ENCODE data around the gene RFNG. TPM values are rescaled to one million over a fixed set of nuclear protein-coding genes. Genes with fewer than 3 reads are reported as not detected.

RFNG gene
- total RNA-seq, 1 donor from 2014 or later: 13.6 TPM

DNA sequence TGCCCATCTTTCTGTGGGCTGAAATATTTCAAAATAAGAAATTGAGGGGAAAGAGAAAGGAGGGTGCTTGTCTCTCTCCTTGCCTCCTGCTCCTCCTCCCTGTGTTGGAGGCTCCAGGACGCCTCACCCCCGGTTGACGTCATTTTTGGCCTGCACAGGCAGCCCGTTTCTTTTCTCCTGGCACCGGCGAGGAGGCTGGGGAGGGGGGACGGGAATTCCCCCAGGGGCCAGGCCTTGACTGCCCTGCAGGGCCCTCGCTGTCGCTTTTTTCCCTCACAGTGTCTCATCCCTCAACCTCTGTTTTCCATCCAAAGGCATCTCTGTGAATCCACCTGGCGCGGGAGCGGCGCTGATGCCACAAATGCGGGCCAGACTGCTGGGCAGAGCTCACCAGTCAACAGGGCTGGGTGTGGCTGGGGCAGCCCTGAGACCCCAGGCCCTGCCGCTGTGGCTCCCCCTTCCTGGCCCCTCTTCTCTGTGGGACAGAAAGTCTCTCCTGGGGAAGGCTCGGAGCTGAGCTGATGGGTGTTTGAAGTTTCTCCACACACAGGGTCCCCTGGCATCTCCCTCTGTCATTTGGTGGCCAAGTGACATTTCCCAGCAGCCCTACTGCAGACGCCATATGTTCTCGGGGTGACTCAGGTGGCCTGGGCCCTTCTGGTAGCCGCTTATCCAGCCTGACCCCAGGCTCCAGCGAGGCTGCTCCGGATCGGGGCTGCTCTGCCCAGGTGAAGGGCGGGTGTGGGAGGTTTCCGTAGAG lies 45.0 kb downstream of the RFNG start:
- no peak for DNase-seq (ENCODE audit: low spot score)
- H2AFZ ChIP-seq (replicated peaks): no peak overlapping the region
- peaks cover 4% of the 10 kb centered on the region for H4K20me1 ChIP-seq (ENCODE audit: low read depth)
- H3K27me3 ChIP-seq: no peaks in the 10 kb centered on the region
- H3F3A ChIP-seq (ENCODE audit: low read depth): no peaks in the 10 kb centered on the region
- Mint-ChIP-seq H3K36me3 (peaks cover 4% of the 10 kb centered on the region), H3K27me3 (ENCODE audit: insufficient read depth, low read depth) (peaks cover 3% of the 10 kb centered on the region), H3K4me3 (no peak overlapping the region), H3K4me1 (peaks cover 14% of the 10 kb centered on the region), H3K9me3 (no peaks in the 10 kb centered on the region), H3K27ac (peak overlapping the region; percentile 42)
- no peaks in the 10 kb centered on the region for H3K79me2 ChIP-seq (ENCODE audit: low read depth)
- TF ChIP-seq EZH2 (IDR thresholded peaks at IDR 0.05) (no peak), EZH2phosphoT487 (IDR thresholded peaks at IDR 0.05) (no peak)
- TF ChIP-seq, protein P1, sequence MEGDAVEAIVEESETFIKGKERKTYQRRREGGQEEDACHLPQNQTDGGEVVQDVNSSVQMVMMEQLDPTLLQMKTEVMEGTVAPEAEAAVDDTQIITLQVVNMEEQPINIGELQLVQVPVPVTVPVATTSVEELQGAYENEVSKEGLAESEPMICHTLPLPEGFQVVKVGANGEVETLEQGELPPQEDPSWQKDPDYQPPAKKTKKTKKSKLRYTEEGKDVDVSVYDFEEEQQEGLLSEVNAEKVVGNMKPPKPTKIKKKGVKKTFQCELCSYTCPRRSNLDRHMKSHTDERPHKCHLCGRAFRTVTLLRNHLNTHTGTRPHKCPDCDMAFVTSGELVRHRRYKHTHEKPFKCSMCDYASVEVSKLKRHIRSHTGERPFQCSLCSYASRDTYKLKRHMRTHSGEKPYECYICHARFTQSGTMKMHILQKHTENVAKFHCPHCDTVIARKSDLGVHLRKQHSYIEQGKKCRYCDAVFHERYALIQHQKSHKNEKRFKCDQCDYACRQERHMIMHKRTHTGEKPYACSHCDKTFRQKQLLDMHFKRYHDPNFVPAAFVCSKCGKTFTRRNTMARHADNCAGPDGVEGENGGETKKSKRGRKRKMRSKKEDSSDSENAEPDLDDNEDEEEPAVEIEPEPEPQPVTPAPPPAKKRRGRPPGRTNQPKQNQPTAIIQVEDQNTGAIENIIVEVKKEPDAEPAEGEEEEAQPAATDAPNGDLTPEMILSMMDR (IDR thresholded peaks at IDR 0.05): no peak
- no peaks in the 10 kb centered on the region for H3K4me1 ChIP-seq
- H3K9ac ChIP-seq: no peak overlapping the region
- no peak overlapping the region for H3K4me3 ChIP-seq
- no peak overlapping the region for H3K27ac ChIP-seq
- H3K9me3 ChIP-seq (ENCODE audit: low read depth): no peaks in the 10 kb centered on the region
- H3K36me3 ChIP-seq: no peaks in the 10 kb centered on the region
- no peak overlapping the region for H3K4me2 ChIP-seq

DNA sequence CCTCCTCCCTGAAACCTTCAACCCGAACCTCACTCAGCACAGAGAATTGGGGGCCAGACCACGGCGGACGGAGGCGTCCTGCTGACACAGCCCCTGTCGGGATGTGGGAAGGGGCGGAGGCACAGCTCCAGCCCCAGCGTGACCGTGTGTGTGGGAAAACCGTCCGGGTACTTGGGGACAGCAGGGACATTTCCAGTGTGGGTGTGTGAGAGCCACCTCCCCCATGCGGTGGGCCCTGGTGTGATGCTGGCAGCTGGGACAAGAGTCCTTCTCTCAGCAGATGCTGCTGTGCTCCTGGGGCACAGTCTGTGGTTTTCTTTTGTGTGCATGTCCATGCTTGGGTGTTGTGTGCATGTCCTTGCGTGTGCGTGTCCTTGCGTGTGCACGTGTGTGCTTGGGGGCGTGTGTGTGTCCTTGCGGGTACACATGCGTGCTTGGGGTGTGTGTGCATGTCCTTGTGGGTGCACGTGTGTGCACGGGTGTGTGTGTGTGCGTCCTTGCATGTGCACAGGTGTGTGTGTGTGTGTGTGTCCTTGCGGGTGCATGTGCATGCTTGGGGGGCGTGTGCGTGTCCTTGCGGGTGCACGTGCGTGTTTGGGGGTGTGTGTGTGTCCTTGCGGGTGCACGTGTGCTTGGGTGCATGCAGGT lies 45.8 kb downstream of the RFNG start:
- H2AFZ ChIP-seq (replicated peaks): no peak overlapping the region
- no peaks in the 10 kb centered on the region for H3K36me3 ChIP-seq
- no peak for DNase-seq (ENCODE audit: low spot score)
- no peaks in the 10 kb centered on the region for H3K27me3 ChIP-seq
- Mint-ChIP-seq H3K27me3 (ENCODE audit: insufficient read depth, low read depth) (peaks cover 3% of the 10 kb centered on the region), H3K4me1 (peaks cover 18% of the 10 kb centered on the region), H3K9me3 (no peaks in the 10 kb centered on the region), H3K4me3 (no peak overlapping the region), H3K36me3 (peaks cover 4% of the 10 kb centered on the region), H3K27ac (peak overlapping the region; percentile 42)
- no peaks in the 10 kb centered on the region for H3K79me2 ChIP-seq (ENCODE audit: low read depth)
- H3F3A ChIP-seq (ENCODE audit: low read depth): no peaks in the 10 kb centered on the region
- peaks cover 4% of the 10 kb centered on the region for H4K20me1 ChIP-seq (ENCODE audit: low read depth)
- no peak for TF ChIP-seq EZH2 (IDR thresholded peaks at IDR 0.05)
- no peak for TF ChIP-seq EZH2phosphoT487 (IDR thresholded peaks at IDR 0.05)
- TF ChIP-seq, protein P1 (IDR thresholded peaks at IDR 0.05): no peak
- no peaks in the 10 kb centered on the region for H3K9me3 ChIP-seq (ENCODE audit: low read depth)
- no peak overlapping the region for H3K9ac ChIP-seq
- no peak overlapping the region for H3K27ac ChIP-seq
- H3K4me2 ChIP-seq: no peak overlapping the region
- no peaks in the 10 kb centered on the region for H3K4me1 ChIP-seq
- H3K4me3 ChIP-seq: no peak overlapping the region

DNA sequence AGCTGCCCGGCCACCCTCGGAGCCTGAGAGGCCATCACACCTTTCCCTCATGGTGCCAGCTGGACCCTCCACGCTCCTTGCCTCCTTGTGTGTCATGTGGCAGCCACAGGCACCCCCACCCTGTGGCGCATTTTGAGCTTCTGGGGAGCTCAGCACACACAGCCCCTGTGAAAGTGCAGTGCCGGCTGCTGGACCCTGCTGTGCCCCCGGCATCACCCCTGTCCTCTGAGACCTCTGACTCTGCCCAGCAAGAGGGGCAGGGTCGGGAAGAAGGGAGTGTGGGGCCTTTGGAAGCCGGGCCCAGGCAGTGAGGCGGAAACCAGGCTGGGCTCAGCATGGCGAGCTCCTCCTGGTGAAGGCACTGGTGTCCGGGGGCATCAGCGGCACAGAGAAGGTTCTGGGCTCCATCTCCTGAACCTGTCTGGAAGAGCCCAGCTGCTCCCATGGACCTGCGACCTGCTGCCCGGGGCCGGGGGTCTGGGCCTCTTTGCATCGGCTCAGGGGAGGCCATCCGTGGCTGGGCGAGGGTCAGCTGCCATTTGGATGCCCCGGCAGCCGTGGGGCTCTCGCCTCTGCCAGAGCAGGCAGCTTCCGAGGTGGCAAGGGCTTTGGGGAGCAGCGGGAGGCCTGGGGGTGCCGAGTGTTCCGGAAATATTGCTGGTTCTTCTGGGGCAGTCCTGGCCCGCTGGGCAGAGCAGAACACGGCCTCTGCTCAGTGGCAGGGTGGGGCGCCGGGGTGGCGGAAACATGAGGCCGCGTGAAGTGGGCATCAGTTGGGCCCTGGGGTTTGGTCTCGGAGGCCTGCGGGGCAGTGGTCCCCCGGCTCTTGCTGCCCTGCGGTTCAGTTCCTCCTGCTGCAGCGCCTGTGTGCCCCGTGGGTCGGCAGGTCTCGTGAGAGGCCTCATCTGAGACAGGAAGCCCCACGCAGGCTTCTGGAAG lies 46.8 kb downstream of the RFNG start:
- H3K4me1 Mint-ChIP-seq: peaks cover 20% of the 10 kb centered on the region
- Histone ChIP-seq H3K9ac (no peak overlapping the region), H3K27me3 (no peaks in the 10 kb centered on the region), H3K4me1 (no peaks in the 10 kb centered on the region), H3K27ac (no peak overlapping the region), H3K79me2 (ENCODE audit: low read depth) (no peaks in the 10 kb centered on the region), H4K20me1 (ENCODE audit: low read depth) (peaks cover 4% of the 10 kb centered on the region), H2AFZ (replicated peaks) (no peak overlapping the region), H3K9me3 (ENCODE audit: low read depth) (no peaks in the 10 kb centered on the region), H3K36me3 (no peaks in the 10 kb centered on the region), H3K4me2 (no peak overlapping the region), H3K4me3 (no peak overlapping the region), H3F3A (ENCODE audit: low read depth) (no peaks in the 10 kb centered on the region)
- H3K27me3 Mint-ChIP-seq (ENCODE audit: insufficient read depth, low read depth): peaks cover 3% of the 10 kb centered on the region
- peaks cover 4% of the 10 kb centered on the region for H3K36me3 Mint-ChIP-seq
- H3K4me3 Mint-ChIP-seq: no peak overlapping the region
- no peak for DNase-seq (ENCODE audit: low spot score)
- no peaks in the 10 kb centered on the region for H3K9me3 Mint-ChIP-seq
- TF ChIP-seq EZH2 (IDR thresholded peaks at IDR 0.05): no peak
- TF ChIP-seq EZH2phosphoT487 (IDR thresholded peaks at IDR 0.05): no peak
- TF ChIP-seq, protein P1 (IDR thresholded peaks at IDR 0.05): no peak
- no peak overlapping the region for H3K27ac Mint-ChIP-seq

Measured in neural progenitor cell (in vitro differentiated cells).